ENCODE measurements around the gene CCDC180. TPM values are rescaled to one million over a fixed set of nuclear protein-coding genes. Genes with fewer than 3 reads are reported as not detected.

The CCDC180 gene
- total and polyA plus RNA-seq, 4 donors = 3.3 to 34.3 (median 10.1) TPM

- TF ChIP-seq CTCF (IDR thresholded peaks at IDR 0.05; ENCODE audit: control extremely low read depth, extremely low read depth) = no peak
- Histone ChIP-seq H3K27ac (ENCODE audit: low read depth in 1 of 2, low read length in 1 of 2) (peak overlapping the region; percentile 2 to 79), H3K27me3 (ENCODE audit: control insufficient read depth in 3 of 3, insufficient read depth in 3 of 3, low read length in 2 of 3) (no peaks in the 10 kb centered on the region), H3K9me3 (ENCODE audit: control insufficient read depth in 4 of 4, insufficient read depth in 3 of 4, low read length in 3 of 4) (peaks cover 0 to 5% (median 2%) of the 10 kb centered on the region in 4 donors), H3K4me1 (ENCODE audit: control insufficient read depth in 5 of 5, insufficient read depth in 5 of 5, low read length in 5 of 5) (peaks cover 0 to 14% (median 6%) of the 10 kb centered on the region in 5 donors), H3K9ac (ENCODE audit: insufficient read depth in 1 of 2, low read length in 2 of 2) (no peak overlapping the region), H3K36me3 (ENCODE audit: control insufficient read depth in 4 of 4, insufficient read depth in 4 of 4, low read length in 4 of 4) (peaks cover 0 to 21% (median 16%) of the 10 kb centered on the region in 4 donors), H3K4me3 (no peak overlapping the region)
- no peak for DNase-seq
- WGBS, 2 donors = 81 to 88% methylated on average over 6 of the region's 6 CpGs
- ATAC-seq (ENCODE audit: insufficient read depth, low FRiP score) = no peak
Observed at GRCh38 chr9:97293818-97294217, 13.6 kb upstream of the CCDC180 start.

- Histone ChIP-seq H3K9me3 (ENCODE audit: control insufficient read depth in 4 of 4, insufficient read depth in 3 of 4, low read length in 3 of 4) (peaks cover 0 to 5% (median 2%) of the 10 kb centered on the region in 4 donors), H3K27ac (ENCODE audit: low read depth in 1 of 2, low read length in 1 of 2) (no peak overlapping the region), H3K4me1 (ENCODE audit: control insufficient read depth in 5 of 5, insufficient read depth in 5 of 5, low read length in 5 of 5) (peaks cover 0 to 14% (median 6%) of the 10 kb centered on the region in 5 donors), H3K36me3 (ENCODE audit: control insufficient read depth in 4 of 4, insufficient read depth in 4 of 4, low read length in 4 of 4) (peaks cover 0 to 16% (median 10%) of the 10 kb centered on the region in 4 donors), H3K4me3 (no peak overlapping the region), H3K27me3 (ENCODE audit: control insufficient read depth in 3 of 3, insufficient read depth in 3 of 3, low read length in 2 of 3) (no peaks in the 10 kb centered on the region), H3K9ac (ENCODE audit: insufficient read depth in 1 of 2, low read length in 2 of 2) (no peak overlapping the region)
- 71 to 99% methylated on average over 2 of the region's 2 CpGs for WGBS, 2 donors
- DNase-seq (no peak), ATAC-seq (ENCODE audit: insufficient read depth, low FRiP score) (no peak)
- TF ChIP-seq CTCF (IDR thresholded peaks at IDR 0.05; ENCODE audit: control extremely low read depth, extremely low read depth) = no peak
Observed at GRCh38 chr9:97297889-97298288, 9.6 kb upstream of the CCDC180 start.

- Histone ChIP-seq H3K36me3 (ENCODE audit: control insufficient read depth in 4 of 4, insufficient read depth in 4 of 4, low read length in 4 of 4) (peaks cover 0 to 14% (median 7%) of the 10 kb centered on the region in 4 donors), H3K4me3 (no peak overlapping the region), H3K9me3 (ENCODE audit: control insufficient read depth in 4 of 4, insufficient read depth in 3 of 4, low read length in 3 of 4) (peaks cover 0 to 5% (median 2%) of the 10 kb centered on the region in 4 donors), H3K4me1 (ENCODE audit: control insufficient read depth in 5 of 5, insufficient read depth in 5 of 5, low read length in 5 of 5) (peaks cover 0 to 8% (median 0%) of the 10 kb centered on the region in 5 donors), H3K27me3 (ENCODE audit: control insufficient read depth in 3 of 3, insufficient read depth in 3 of 3, low read length in 2 of 3) (no peaks in the 10 kb centered on the region), H3K27ac (ENCODE audit: low read depth in 1 of 2, low read length in 1 of 2) (no peak overlapping the region), H3K9ac (ENCODE audit: insufficient read depth in 1 of 2, low read length in 2 of 2) (no peak overlapping the region)
- ATAC-seq (ENCODE audit: insufficient read depth, low FRiP score) (no peak), DNase-seq (no peak)
- no peak for TF ChIP-seq CTCF (IDR thresholded peaks at IDR 0.05; ENCODE audit: control extremely low read depth, extremely low read depth)
- WGBS, 2 donors = 82 to 84% methylated on average over 2 of the region's 2 CpGs
Observed at GRCh38 chr9:97299809-97300414, 7.5 kb upstream of the CCDC180 start.
